Left ventricle myocardium superior (tissue), 1 donor: ENCODE measurements around the gene SLC18A3. TPM values are rescaled to one million over a fixed set of nuclear protein-coding genes. Genes with fewer than 3 reads are reported as not detected.

Experiments
- ATAC-seq: fragments of 200-7000 bp; cut with Tn5 transposase; one replicate; pipeline ENCODE4 v1.9.1; 2020; ENCODE audit warnings: mild to moderate bottlenecking, moderate library complexity
- DNase-seq: peaks from one replicate; pipeline ENCODE4 v3.0.0-alpha.2; 2020
- intact Hi-C: fragments of 100-400 bp; cut with micrococcal nuclease; formaldehyde crosslinking; loops from one replicate; pipeline ENCODE4 v1.11.0; 2022
- total RNA-seq: library from RNA; stranded (reverse); fragmentation: NEBNext Ultra II Directional; extraction: Animal tissue kit (Norgen Biotek cat#: 25700); gene quantifications from one replicate; pipeline ENCODE4 v1.2.1, GENCODE V29; 2021
- donor health status: DM: no; HTN: yes; CAD: no; lungs with severe emphysema.

The SLC18A3 gene
- total RNA-seq, 1 donor from 2014 or later: not detected

- intact Hi-C loops: no loop called here
- ATAC-seq (no peak), DNase-seq (no peak)
These were observed 36.1 kb downstream of the SLC18A3 start for GRCh38 chr10:49645871-49646870.

- no peak for DNase-seq
- intact Hi-C loops: no loop called here
- no peak for ATAC-seq
These were observed 37.4 kb downstream of the SLC18A3 start for GRCh38 chr10:49647554-49647953.

- ATAC-seq (no peak), DNase-seq (no peak)
- intact Hi-C loops: no loop called here
These were observed 38.1 kb downstream of the SLC18A3 start for GRCh38 chr10:49647985-49648795.

- DNase-seq (no peak), ATAC-seq (no peak)
- intact Hi-C loops: no loop called here
These were observed 39.2 kb downstream of the SLC18A3 start for GRCh38 chr10:49649294-49649693.

GRCh38 chr10:49649936-49650723 lies 40.0 kb downstream of the SLC18A3 start:
- no peak for DNase-seq
- intact Hi-C loops: no loop called here
- ATAC-seq: no peak

GRCh38 chr10:49650724-49651034 lies 40.6 kb downstream of the SLC18A3 start:
- DNase-seq (no peak), ATAC-seq (no peak)
- intact Hi-C loops: no loop called here

- DNase-seq: no peak
- intact Hi-C loops: no loop called here
- no peak for ATAC-seq
These were observed 41.1 kb downstream of the SLC18A3 start for GRCh38 chr10:49651039-49651835.

GRCh38 chr10:49651917-49652316 lies 41.8 kb downstream of the SLC18A3 start:
- DNase-seq (no peak), ATAC-seq (no peak)
- intact Hi-C loops: no loop called here

- no peak for DNase-seq
- ATAC-seq: no peak
- intact Hi-C loops: no loop called here
These were observed 42.5 kb downstream of the SLC18A3 start for GRCh38 chr10:49652421-49653272.

- ATAC-seq (no peak), DNase-seq (no peak)
- intact Hi-C loops: no loop called here
These were observed 43.3 kb downstream of the SLC18A3 start for GRCh38 chr10:49653273-49653929.

- DNase-seq: no peak
- intact Hi-C loops: no loop called here
- no peak for ATAC-seq
These were observed 44.1 kb downstream of the SLC18A3 start for GRCh38 chr10:49654036-49654693.

GRCh38 chr10:49655099-49655498 lies 45.0 kb downstream of the SLC18A3 start:
- intact Hi-C loops: no loop called here
- DNase-seq: no peak
- no peak for ATAC-seq

- no peak for ATAC-seq
- intact Hi-C loops: no loop called here
- no peak for DNase-seq
These were observed 46.9 kb downstream of the SLC18A3 start for GRCh38 chr10:49656845-49657493.

- no peak for DNase-seq
- intact Hi-C loops: no loop called here
- no peak for ATAC-seq
These were observed 47.5 kb downstream of the SLC18A3 start for GRCh38 chr10:49657606-49658005.

GRCh38 chr10:49661140-49661856 lies 51.2 kb downstream of the SLC18A3 start:
- intact Hi-C loops: no loop called here
- no peak for DNase-seq
- ATAC-seq: no peak
